GM12892 (cell line): ENCODE data around the gene HGS.

ENCODE experiments used
- POLR2A ChIP-seq: IDR thresholded peaks from 2 replicates; pipeline ENCODE4 v1.6.1; 2011; ENCODE audit warnings: low read depth, low read length, control low read depth
- POLR2AphosphoS5 ChIP-seq: IDR thresholded peaks from 2 replicates; pipeline ENCODE4 v1.6.1; 2011; ENCODE audit warnings: low read depth, low read length, control low read depth
- TAF1 ChIP-seq: IDR thresholded peaks from 2 replicates; pipeline ENCODE4 v1.6.1; 2011; ENCODE audit warnings: low read depth, mild to moderate bottlenecking, control low read depth, low read length, borderline replicate concordance

- no peak for TF ChIP-seq POLR2AphosphoS5
- no peak for TF ChIP-seq POLR2A
- TF ChIP-seq TAF1, result no peak
Measured at GRCh38 chr17:81640011-81640410, 43.8 kb upstream of the HGS start.
